Stimulated activated CD4-positive, alpha-beta T cell treated with anti-CD3 and anti-CD28 coated beads, TNF-alpha, amount 100 ng/mL, for 24 hours (primary cell): ENCODE results near the gene RBBP7.

Experiments
- DNase-seq, 3 experiments: peaks; one replicate each; pipeline ENCODE4 v3.0.0-alpha.2; 2020; ENCODE audit warnings: low read depth in 3 of 3

RBBP7 gene

DNA sequence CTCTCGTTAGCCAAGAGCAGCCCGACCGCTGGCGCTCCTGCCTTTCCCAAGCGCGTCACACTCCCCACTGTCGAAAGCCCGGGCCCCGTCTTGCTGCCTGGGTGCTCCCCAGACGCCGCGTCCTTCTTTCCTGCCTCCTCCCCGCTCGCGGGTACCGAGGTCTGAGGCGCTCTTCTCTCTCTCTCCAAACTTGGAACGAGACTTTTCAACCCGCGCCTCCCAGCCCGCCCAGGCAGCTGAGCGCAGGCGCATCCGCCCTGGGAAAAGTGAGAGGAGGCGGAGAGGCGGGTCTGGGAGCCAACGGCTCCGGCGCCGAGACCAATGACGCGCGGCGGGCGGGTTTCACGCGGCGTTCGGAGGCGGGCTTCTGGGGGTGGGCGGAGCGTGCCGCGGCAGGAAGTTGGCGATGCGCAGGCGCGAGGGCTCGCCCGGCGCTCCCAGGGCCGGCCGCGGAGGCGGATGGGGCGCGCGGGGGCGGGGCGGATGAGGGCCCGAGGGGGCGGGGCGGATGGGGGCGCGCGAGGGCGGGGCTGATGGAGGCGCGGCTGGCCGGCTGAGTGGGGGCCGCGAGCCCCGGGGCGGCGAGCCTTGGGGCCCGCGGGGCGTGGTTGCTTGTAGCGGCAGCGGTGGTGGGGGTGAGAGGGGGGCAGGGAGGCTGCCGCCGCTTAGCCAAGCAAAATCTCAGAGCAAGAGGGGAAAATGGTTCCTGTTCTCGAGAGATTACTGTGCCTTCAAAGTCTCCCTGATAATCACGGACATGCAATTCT is at the start of gene RBBP7:
TSS of gene RBBP7 (minus strand) at position 268 of the 767 bp plus-strand sequence. CDS start 309 bp downstream, outside the sequence.
- peak; percentile 74 to 84 (median 80) for DNase-seq

GRCh38 chrX:16918979-16919378 is 48.8 kb upstream of the RBBP7 start:
- no peak for DNase-seq

- DNase-seq: no peak
Measured at GRCh38 chrX:16917120-16917519, 47.0 kb upstream of the RBBP7 start.

DNA sequence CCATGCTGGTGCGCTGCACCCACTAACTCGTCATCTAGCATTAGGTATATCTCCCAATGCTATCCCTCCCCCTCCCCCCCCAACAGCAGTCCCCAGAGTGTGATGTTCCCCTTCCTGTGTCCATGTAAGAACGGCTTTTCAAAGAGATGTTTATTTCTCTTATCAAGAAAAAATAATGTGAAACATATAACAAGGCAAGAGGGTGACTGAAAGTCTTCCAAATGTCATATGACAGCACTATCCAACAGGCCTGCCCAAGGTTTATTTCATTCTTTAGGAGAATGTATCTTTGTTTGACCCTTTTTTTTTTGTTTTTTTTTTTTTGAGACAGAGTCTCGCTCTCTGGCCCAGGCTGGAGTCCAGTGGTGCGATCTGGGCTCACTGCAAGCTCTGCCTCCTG is 46.4 kb upstream of the RBBP7 start:
- no peak for DNase-seq

- DNase-seq: no peak
Measured at GRCh38 chrX:16914058-16914457, 43.9 kb upstream of the RBBP7 start.

- DNase-seq: no peak
Measured at GRCh38 chrX:16910376-16910775, 40.2 kb upstream of the RBBP7 start.

- DNase-seq: no peak
Measured at GRCh38 chrX:16903274-16904022, 33.3 kb upstream of the RBBP7 start.

DNA sequence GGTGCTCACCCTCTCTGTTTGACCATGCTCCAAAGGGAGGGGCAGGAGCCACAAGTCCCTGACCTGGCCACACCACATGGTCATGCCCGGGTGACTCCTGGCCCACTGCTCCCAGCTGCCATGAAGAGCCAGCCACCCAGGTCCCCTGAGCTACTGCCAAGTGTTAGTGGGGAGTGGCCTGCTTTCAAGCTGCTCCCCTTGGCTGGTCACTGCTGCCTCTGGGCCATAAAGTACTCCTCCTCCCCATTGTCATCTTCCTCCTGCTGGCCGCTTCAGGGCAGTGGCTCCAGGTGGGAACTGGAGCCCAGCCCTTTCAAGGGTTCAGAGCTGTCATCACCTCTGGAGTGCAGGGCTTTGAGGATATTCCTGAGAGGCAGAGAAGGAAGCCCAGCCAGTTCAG is 27.3 kb upstream of the RBBP7 start:
- DNase-seq: no peak

DNA sequence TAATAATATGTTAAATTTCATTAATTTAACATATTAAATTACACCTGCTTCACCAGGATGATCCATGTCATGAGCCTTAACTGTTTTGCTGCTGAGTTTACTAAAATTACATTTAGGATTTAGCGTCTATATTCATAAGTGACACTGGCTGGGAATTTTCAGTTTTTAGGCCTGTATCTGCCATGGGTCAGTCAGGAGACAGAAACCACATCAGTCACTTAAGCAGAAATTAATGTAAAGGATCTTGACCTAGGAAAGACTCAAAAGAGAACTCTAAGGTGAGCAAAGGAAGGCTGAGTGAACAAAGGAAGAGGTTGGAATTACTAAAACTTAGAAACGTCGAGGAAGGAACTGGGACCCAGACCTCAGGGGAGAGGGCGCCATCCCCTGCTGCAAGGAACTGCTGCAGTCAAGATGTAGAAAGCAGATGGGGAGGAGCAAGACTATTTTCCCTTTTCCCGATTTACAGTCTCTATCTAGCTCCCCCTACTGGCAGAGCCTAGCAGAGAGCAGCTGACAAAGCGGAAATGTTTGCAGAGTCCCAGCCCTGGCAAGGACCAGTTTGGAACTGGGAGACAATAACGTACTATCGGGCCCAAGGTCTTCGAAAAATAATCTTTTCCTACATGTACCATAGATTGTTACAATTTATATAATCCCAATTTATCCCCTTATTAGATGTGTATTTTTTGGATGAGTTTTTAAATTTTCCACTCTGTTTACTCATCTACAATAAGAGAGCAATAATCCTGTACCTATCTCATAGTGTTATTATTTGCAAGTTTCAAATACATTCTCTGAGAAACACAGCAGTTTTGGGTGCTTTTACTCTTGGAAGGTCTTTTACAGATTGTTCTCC is 22.6 kb upstream of the RBBP7 start:
- DNase-seq: peak in 2 of 3 experiments; percentile 33 to 34

GRCh38 chrX:16885628-16886027 is 15.5 kb upstream of the RBBP7 start:
- no peak for DNase-seq

GRCh38 chrX:16883487-16883804 is 13.3 kb upstream of the RBBP7 start:
- no peak for DNase-seq

DNA sequence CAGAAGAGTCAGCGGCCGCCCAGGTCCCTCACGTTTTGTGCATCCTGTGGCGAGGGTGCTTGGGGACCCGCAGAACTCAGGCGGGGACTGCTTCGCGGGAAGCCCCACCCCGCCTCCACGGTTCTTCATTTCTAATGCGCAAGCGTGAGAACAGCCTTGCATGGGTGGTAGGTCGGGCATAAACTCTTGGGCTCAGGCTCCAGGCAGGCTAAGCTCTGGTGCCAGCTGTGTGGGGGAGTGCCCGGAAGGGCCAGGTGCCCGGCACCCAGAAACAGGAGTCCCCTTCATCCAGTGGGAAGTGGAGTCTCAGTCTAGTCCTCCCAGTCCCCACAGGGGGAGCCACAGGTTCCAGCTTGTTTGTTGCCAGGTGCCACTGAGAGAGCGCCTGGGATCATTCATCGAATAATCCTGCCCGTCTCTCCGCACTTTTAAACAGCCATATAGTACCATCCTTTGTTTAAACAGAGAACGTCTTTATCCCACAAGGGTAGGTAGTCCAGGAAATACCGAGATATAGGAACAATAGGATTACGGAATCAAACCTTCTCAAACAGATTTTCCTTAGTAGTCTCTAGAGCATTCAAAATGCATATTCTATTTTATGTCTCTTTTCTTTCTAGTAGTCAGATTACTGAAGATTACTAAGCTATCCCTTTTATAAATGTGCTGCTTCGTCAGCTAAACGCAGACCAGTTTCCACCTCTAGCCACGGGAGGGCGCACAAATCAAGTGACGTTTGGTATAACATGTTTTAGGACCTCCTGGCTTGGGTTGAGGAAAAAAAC is 12.7 kb upstream of the RBBP7 start:
- DNase-seq: peak; percentile 34 to 66 (median 35)

GRCh38 chrX:16882169-16882568 is 12.0 kb upstream of the RBBP7 start:
- peak in 1 of 3 experiments; percentile 6 for DNase-seq

DNA sequence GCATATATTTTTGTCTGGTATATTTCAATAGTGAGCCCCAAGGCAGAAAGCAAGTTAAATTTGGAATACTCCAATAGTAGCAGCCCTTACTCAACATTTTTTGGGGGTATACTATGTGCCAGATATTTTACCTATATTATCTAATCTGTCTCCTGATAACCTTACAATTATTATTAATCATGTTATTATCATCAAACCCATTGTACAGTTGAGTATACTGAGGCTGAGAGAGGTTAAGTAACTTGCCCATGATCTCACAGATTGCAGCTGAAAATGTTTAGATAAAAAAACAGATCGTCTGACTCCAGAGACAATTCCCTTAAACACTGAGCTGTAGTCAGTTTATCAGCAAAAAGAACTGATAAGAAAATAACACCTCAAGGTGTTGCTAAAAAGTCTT is 6.5 kb upstream of the RBBP7 start:
- no peak for DNase-seq

DNA sequence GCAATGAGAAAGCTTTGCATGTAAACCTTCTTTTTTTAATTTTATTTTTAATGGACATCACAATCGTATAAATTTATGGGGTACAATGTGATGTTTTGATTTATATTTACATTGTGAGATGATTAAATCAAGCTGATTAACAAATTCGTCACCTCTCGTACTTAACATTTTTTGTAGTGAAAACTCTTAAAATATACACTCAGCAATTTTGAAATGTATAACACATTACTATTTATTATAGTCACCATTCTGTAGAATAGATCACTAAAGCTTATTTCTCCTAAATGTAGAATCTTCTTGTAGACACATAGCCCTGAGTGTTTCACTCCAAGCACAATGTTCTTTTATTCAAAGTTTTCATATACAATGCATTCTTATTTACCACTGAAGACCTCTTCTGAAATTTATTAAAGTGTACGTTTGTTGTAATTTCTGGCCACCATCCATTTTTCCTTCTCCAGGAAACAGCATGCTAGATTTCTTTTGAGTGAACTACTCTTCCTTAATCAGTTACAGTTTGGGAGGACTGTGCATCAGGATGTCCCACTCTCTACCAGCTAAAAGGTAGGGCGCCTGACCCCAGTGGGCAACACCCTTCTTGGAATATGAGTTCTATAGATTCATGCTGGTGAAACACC is 4.4 kb upstream of the RBBP7 start:
- no peak for DNase-seq

GRCh38 chrX:16873106-16873505 is 2.9 kb upstream of the RBBP7 start:
- DNase-seq: no peak

GRCh38 chrX:16870862-16871815 is 977 bp upstream of the RBBP7 start:
- no peak for DNase-seq

GRCh38 chrX:16869393-16870094 is 618 bp downstream of the RBBP7 start:
- DNase-seq: peak in 2 of 3 experiments; percentile 29 to 50

DNA sequence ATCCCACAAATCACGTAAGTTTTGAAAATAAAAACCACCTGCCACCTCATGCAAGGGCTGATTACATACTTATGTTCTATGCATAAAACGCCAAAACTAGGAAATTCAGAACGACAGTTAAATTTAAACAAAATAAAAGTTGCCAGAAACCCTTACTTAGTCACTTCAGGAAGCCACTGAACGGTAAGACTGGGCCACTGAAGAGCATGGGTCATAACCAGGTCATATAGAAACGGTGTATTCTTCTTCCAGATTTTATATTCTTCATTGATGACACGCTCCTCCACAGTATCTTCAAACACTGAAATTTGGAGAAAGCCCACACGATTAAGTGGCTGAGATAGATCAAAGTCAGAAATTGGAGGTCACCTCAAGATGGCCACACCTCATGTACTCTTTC is 1.2 kb downstream of the RBBP7 start:
- DNase-seq: no peak
